Karpas-422 (cell line): ENCODE results near the gene HAUS7. TPM values are rescaled to one million over a fixed set of nuclear protein-coding genes. Genes with fewer than 3 reads are reported as not detected.

ENCODE experiments used
- DNase-seq: peaks from one replicate; pipeline ENCODE4 v3.0.0-alpha.2; 2015
- H2AFZ ChIP-seq: fragments of 200-600 bp; sonication (generic); 2 replicates; pipeline ENCODE4 v1.6.1; 2014; ENCODE audit warnings: antibody characterized with exemption, low read length, mixed read lengths
- H3K27ac ChIP-seq: fragments of 200-600 bp; sonication (generic); 2 replicates; pipeline ENCODE4 v1.5.1; 2014; ENCODE audit warnings: mild to moderate bottlenecking, low read length, moderate library complexity
- H3K27me3 ChIP-seq: fragments of 200-600 bp; sonication (generic); 2 replicates; pipeline ENCODE4 v1.6.1; 2014; ENCODE audit warnings: low read length, mixed read lengths
- H3K36me3 ChIP-seq: fragments of 200-600 bp; sonication (generic); 2 replicates; pipeline ENCODE4 v1.6.1; 2014; ENCODE audit warnings: low read length, mixed read lengths; ENCODE audit not compliant: insufficient read depth
- H3K4me1 ChIP-seq: fragments of 200-600 bp; sonication (generic); 2 replicates; pipeline ENCODE4 v1.6.1; 2014; ENCODE audit warnings: mild to moderate bottlenecking, low read length, mixed read lengths
- H3K4me2 ChIP-seq: fragments of 200-600 bp; sonication (generic); 2 replicates; pipeline ENCODE4 v1.6.1; 2014; ENCODE audit warnings: low read length, low read depth, mild to moderate bottlenecking; ENCODE audit not compliant: poor library complexity, severe bottlenecking
- H3K4me3 ChIP-seq: fragments of 200-600 bp; sonication (generic); 2 replicates; pipeline ENCODE4 v1.5.1; 2014; ENCODE audit warnings: mild to moderate bottlenecking, antibody characterized with exemption, low read length, mixed read lengths
- H3K79me2 ChIP-seq: fragments of 200-600 bp; sonication (generic); 2 replicates; pipeline ENCODE4 v1.6.1; 2014; ENCODE audit warnings: mild to moderate bottlenecking, low read length, mixed read lengths
- H3K9ac ChIP-seq: fragments of 200-600 bp; sonication (generic); 2 replicates; pipeline ENCODE4 v1.6.0; 2014; ENCODE audit warnings: low read length
- H3K9me2 ChIP-seq: fragments of 200-600 bp; sonication (generic), shearing (Covaris generic); replicated peaks from 2 replicates; pipeline ENCODE4 v1.6.0; 2014; ENCODE audit warnings: mild to moderate bottlenecking, low read length, moderate library complexity; ENCODE audit not compliant: insufficient read depth
- H3K9me3 ChIP-seq: fragments of 300-700, 200-600 bp; sonication (generic); 2 replicates; pipeline ENCODE4 v1.6.1; 2014; ENCODE audit warnings: low read length, mixed read lengths
- H4K20me1 ChIP-seq: fragments of 200-600 bp; sonication (generic); 2 replicates; pipeline ENCODE4 v1.6.1; 2014; ENCODE audit warnings: mild to moderate bottlenecking, antibody characterized with exemption, low read length, low read depth; ENCODE audit not compliant: insufficient read depth
- total RNA-seq: library from RNA; depleted of rRNA; stranded (reverse); fragments of >200 nt; shearing (Covaris generic); gene quantifications from 2 replicates; pipeline ENCODE4 v1.2.3, GENCODE V29; 2014; ENCODE audit warnings: low replicate concordance

Gene HAUS7
- total RNA-seq, 1 experiment from 2014 or later = 36.2 TPM

DNA sequence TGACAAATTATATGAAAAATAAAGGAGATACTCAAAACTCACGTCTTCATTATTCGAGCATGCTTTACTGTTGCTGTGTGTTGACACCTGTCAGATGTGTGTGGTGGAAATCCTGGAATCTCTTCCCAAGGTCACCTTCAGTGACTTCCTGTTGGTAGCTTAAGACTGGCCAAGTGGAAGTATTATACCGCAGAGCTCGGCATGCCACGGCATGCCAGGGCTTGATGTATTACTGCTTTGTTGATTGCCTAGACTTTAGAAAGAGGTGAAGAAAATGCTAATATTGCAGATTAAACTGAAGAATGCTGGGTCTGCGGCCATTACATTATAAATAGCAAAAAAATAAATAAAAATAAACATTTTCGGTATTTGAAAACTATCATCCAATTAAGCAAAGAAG lies 29.1 kb downstream of the HAUS7 start:
- Histone ChIP-seq H3K4me1 (no peaks in the 10 kb centered on the region), H3K27me3 (0 out of 2 replicates have a peak, but pooled peaks cover 3% of the 10 kb centered on the region), H3K4me3 (no peak overlapping the region), H3K9me3 (no peaks in the 10 kb centered on the region), H3K79me2 (no peaks in the 10 kb centered on the region), H3K27ac (no peak overlapping the region), H2AFZ (no peak overlapping the region), H3K9me2 (no peaks in the 10 kb centered on the region), H3K4me2 (no peak overlapping the region), H4K20me1 (no peaks in the 10 kb centered on the region), H3K9ac (no peak overlapping the region), H3K36me3 (no peaks in the 10 kb centered on the region)
- DNase-seq = no peak

- Histone ChIP-seq H3K9ac (no peak overlapping the region), H3K4me1 (no peaks in the 10 kb centered on the region), H3K9me2 (no peaks in the 10 kb centered on the region)
These were observed 29.7 kb downstream of the HAUS7 start for GRCh38 chrX:153440556-153441135.

DNA sequence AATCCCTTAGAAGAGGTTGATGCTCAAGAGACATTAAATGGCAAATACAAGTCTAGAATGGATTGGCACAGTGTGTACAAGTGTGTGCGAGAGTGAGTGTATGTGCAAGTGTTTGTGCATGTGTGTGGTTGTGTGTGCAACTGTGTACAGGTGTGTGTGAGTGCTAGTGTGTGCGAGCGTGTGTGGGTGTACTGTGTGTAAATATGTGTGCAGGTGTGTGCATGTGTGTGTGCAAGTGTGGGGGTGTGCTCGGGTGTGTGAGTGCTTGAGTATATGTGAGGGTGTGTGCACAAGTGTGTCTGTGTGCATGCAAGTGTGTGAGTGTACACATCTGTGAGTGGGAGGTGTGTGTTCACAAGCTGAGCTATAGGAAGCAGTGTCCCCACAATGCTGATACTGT lies 30.4 kb downstream of the HAUS7 start:
- H3K79me2 ChIP-seq = no peaks in the 10 kb centered on the region
- H4K20me1 ChIP-seq = no peaks in the 10 kb centered on the region
- H3K9me2 ChIP-seq = no peaks in the 10 kb centered on the region
- no peak overlapping the region for H2AFZ ChIP-seq
- H3K9ac ChIP-seq = no peak overlapping the region
- no peaks in the 10 kb centered on the region for H3K4me1 ChIP-seq
- H3K36me3 ChIP-seq = no peaks in the 10 kb centered on the region
- H3K27ac ChIP-seq = no peak overlapping the region
- H3K4me3 ChIP-seq = no peak overlapping the region
- DNase-seq = no peak
- H3K27me3 ChIP-seq = 0 out of 2 replicates have a peak, but pooled peaks cover 3% of the 10 kb centered on the region
- H3K4me2 ChIP-seq = no peak overlapping the region
- H3K9me3 ChIP-seq = no peaks in the 10 kb centered on the region

More at GRCh38 chrX:153440556-153441135, 29.7 kb downstream of the HAUS7 start:
- Histone ChIP-seq H4K20me1 (no peaks in the 10 kb centered on the region), H3K79me2 (no peaks in the 10 kb centered on the region), H3K9me3 (no peaks in the 10 kb centered on the region), H3K27ac (no peak overlapping the region), H3K4me2 (no peak overlapping the region), H3K27me3 (0 out of 2 replicates have a peak, but pooled peaks cover 3% of the 10 kb centered on the region), H2AFZ (no peak overlapping the region), H3K4me3 (no peak overlapping the region), H3K36me3 (no peaks in the 10 kb centered on the region)
- no peak for DNase-seq

DNA sequence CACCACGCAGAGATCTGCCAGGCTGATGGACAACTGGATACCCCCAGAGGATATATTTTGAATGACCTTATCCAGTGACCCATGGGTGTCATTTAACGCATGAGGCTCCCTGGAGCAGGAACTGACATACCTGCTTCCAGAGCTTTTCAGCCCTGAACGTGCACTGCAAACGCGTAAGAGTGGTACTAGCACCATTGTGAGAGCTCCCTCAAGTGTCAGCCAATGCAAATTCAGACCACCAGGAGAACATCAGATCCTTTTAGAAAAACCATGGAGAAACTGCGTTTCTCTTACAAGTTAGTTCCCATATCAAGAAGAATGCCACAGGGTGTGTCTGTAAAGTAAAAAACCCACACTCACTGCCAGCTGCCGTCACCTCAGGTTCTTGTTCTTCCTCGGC lies 31.8 kb downstream of the HAUS7 start:
- DNase-seq = peak; percentile 60
- H3K9ac ChIP-seq = no peak overlapping the region
- H3K9me2 ChIP-seq = no peaks in the 10 kb centered on the region
- H3K79me2 ChIP-seq = no peaks in the 10 kb centered on the region
- H3K27me3 ChIP-seq = 0 out of 2 replicates have a peak, but pooled peaks cover 3% of the 10 kb centered on the region
- no peaks in the 10 kb centered on the region for H3K4me1 ChIP-seq
- H4K20me1 ChIP-seq = no peaks in the 10 kb centered on the region
- no peaks in the 10 kb centered on the region for H3K9me3 ChIP-seq
- no peak overlapping the region for H3K4me2 ChIP-seq
- H3K4me3 ChIP-seq = no peak overlapping the region
- H3K36me3 ChIP-seq = no peaks in the 10 kb centered on the region
- no peak overlapping the region for H2AFZ ChIP-seq
- H3K27ac ChIP-seq = no peak overlapping the region

GRCh38 chrX:153435845-153436244 lies 34.5 kb downstream of the HAUS7 start:
- Histone ChIP-seq H3K9me2 (no peaks in the 10 kb centered on the region), H3K36me3 (no peaks in the 10 kb centered on the region), H2AFZ (no peak overlapping the region), H3K4me1 (no peaks in the 10 kb centered on the region), H3K4me2 (no peak overlapping the region), H3K79me2 (no peaks in the 10 kb centered on the region), H3K4me3 (no peak overlapping the region), H4K20me1 (no peaks in the 10 kb centered on the region), H3K9ac (no peak overlapping the region), H3K27me3 (0 out of 2 replicates have a peak, but pooled peaks cover 3% of the 10 kb centered on the region), H3K9me3 (no peaks in the 10 kb centered on the region), H3K27ac (no peak overlapping the region)
- no peak for DNase-seq

DNA sequence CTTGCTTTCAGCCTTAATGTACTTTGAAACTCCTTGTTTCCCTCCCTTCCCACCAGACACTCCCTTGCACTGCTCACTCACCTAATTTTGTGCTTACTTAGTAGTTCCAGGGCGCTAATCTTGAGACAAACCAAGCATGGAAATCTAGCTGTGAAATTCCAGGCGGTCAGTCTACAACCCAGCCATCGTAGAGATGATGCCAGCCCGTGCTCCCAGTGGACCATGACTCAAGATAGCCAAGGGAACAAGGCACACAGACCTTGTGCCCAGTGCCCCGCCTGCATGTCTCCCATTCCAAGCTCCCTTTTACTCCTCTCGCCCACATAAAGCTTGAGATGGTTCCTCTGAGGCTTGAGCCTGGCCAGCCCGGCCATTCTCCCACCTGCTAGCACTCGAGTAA lies 35.6 kb downstream of the HAUS7 start:
- Histone ChIP-seq H3K4me2 (no peak overlapping the region), H3K9me3 (no peaks in the 10 kb centered on the region), H4K20me1 (no peaks in the 10 kb centered on the region), H3K9ac (no peak overlapping the region), H3K27ac (no peak overlapping the region), H2AFZ (no peak overlapping the region), H3K27me3 (0 out of 2 replicates have a peak, but pooled peaks cover 1% of the 10 kb centered on the region), H3K9me2 (no peaks in the 10 kb centered on the region), H3K4me3 (no peak overlapping the region), H3K79me2 (no peaks in the 10 kb centered on the region), H3K4me1 (no peaks in the 10 kb centered on the region), H3K36me3 (no peaks in the 10 kb centered on the region)
- no peak for DNase-seq

DNA sequence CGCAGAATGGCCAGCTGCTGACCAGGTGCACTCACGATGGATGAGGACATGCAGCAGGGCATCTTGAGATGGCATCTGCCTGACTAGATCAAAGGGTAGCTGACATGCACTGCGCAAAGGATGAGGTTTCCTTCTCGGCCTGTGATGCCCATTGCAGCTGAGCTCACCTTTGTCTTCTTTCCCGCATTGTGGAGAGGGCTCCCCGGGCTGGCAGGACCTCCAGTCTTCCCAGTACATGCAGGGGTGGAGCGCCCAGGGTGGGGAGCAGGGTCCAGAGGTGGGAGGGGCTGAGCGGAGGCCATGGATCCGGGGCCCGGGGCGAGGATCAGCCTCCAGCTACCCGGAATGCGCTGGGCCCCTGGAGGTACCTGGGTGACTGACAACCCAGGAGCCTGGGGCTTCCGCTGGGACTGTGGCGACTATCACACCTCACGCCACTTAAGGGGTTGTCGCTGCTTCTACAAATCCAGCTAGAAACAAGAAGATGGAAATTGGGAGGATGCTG lies 36.5 kb downstream of the HAUS7 start:
- no peaks in the 10 kb centered on the region for H3K79me2 ChIP-seq
- H3K9me3 ChIP-seq = no peaks in the 10 kb centered on the region
- H3K4me1 ChIP-seq = no peaks in the 10 kb centered on the region
- H3K27ac ChIP-seq = no peak overlapping the region
- no peak overlapping the region for H3K4me2 ChIP-seq
- no peak overlapping the region for H3K9ac ChIP-seq
- H3K27me3 ChIP-seq = no peaks in the 10 kb centered on the region
- no peak overlapping the region for H2AFZ ChIP-seq
- H4K20me1 ChIP-seq = no peaks in the 10 kb centered on the region
- no peak for DNase-seq
- H3K4me3 ChIP-seq = no peak overlapping the region
- no peaks in the 10 kb centered on the region for H3K9me2 ChIP-seq
- no peaks in the 10 kb centered on the region for H3K36me3 ChIP-seq

- no peak for DNase-seq
- no peak overlapping the region for H2AFZ ChIP-seq
- no peaks in the 10 kb centered on the region for H3K27me3 ChIP-seq
- H3K4me2 ChIP-seq = no peak overlapping the region
- H3K4me3 ChIP-seq = no peak overlapping the region
- H3K36me3 ChIP-seq = no peaks in the 10 kb centered on the region
- no peak overlapping the region for H3K9ac ChIP-seq
- no peak overlapping the region for H3K27ac ChIP-seq
- H4K20me1 ChIP-seq = no peaks in the 10 kb centered on the region
- no peaks in the 10 kb centered on the region for H3K9me3 ChIP-seq
- no peaks in the 10 kb centered on the region for H3K79me2 ChIP-seq
- H3K4me1 ChIP-seq = no peaks in the 10 kb centered on the region
- no peaks in the 10 kb centered on the region for H3K9me2 ChIP-seq
These were observed 37.2 kb downstream of the HAUS7 start for GRCh38 chrX:153433161-153433680.
